Uterus (tissue), 4 donors: ENCODE results near the gene HTR1D. TPM values are rescaled to one million over a fixed set of nuclear protein-coding genes. Genes with fewer than 3 reads are reported as not detected.

Experiments used
- DNase-seq, 2 donors: peaks; one replicate each; pipeline ENCODE4 v3.0.0-alpha.2; 2019 to 2020
- H3K27ac ChIP-seq, 2 donors: fragments of 200-600 bp; sonication (generic); 1 replicate in 1 of 2; 2 replicates in 1 of 2; pipeline ENCODE4 v1.5.1; 2016 to 2018
- H3K27me3 ChIP-seq, 2 donors: fragments of 200-600 bp; sonication (generic); one replicate each; pipeline ENCODE4 v1.5.1; 2018 to 2019; ENCODE audit warnings: control low read depth in 1 of 2
- H3K36me3 ChIP-seq, 2 donors: fragments of 200-600 bp; sonication (generic); one replicate each; pipeline ENCODE4 v1.5.1; 2019; ENCODE audit warnings: control low read depth in 1 of 2
- H3K4me1 ChIP-seq, 2 donors: fragments of 200-600 bp; sonication (generic); one replicate each; pipeline ENCODE4 v1.5.1; 2018 to 2019; ENCODE audit warnings: control low read depth in 1 of 2
- H3K4me3 ChIP-seq, 2 donors: fragments of 200-600 bp; sonication (generic); 1 replicate in 1 of 2; 2 replicates in 1 of 2; pipeline ENCODE4 v1.5.1; 2018 to 2019; ENCODE audit warnings: mild to moderate bottlenecking in 1 of 2
- H3K9me3 ChIP-seq, 2 donors: fragments of 200-600 bp; sonication (generic); one replicate each; pipeline ENCODE4 v1.5.1; 2019; ENCODE audit warnings: control low read depth in 1 of 2
- POLR2A ChIP-seq, 2 donors: fragments of 450-650 bp; IDR thresholded peaks; one replicate each; pipeline ENCODE4 v1.6.1; 2016; ENCODE audit warnings: antibody characterized with exemption in 2 of 2, mild to moderate bottlenecking in 1 of 2, moderate library complexity in 1 of 2
- intact Hi-C: fragments of 100-400 bp; cut with DNase I; formaldehyde crosslinking; loops from one replicate; pipeline ENCODE4 v1.15.1; 2023; ENCODE audit warnings: low total_unique reads
- total RNA-seq, 4 donors: library from RNA; depleted of rRNA in 3 of 4; stranded (reverse); fragments of >200 nt in 3 of 4; gene quantifications; one replicate each; pipeline versions ENCODE4 v1.1.0 to v1.2.4, GENCODE V29; 2014 to 2023
- TF ChIP-seq, protein P1 (sequence below), 4 experiments: fragments of 200-600 bp in 2 of 4; fragments of 450-650 bp in 2 of 4; sonication (generic) in 2 of 4; IDR thresholded peaks; one replicate each; pipeline ENCODE4 v1.5.1; 2016 to 2019; ENCODE audit warnings: antibody characterized with exemption in 4 of 4, mild to moderate bottlenecking in 2 of 4, moderate library complexity in 1 of 4
- donor health status: DM: yes; HTN: yes; CAD: no.

Gene HTR1D
- total RNA-seq, 4 donors from 2014 or later = not detected

GRCh38 chr1:23188434-23188884 is 28.8 kb downstream of the HTR1D start:
- H3K27ac ChIP-seq = no peak overlapping the region
- H3K4me3 ChIP-seq = no peak overlapping the region
- H3K36me3 ChIP-seq = no peaks in the 10 kb centered on the region
- H3K27me3 ChIP-seq = no peaks in the 10 kb centered on the region
- TF ChIP-seq, protein P1, sequence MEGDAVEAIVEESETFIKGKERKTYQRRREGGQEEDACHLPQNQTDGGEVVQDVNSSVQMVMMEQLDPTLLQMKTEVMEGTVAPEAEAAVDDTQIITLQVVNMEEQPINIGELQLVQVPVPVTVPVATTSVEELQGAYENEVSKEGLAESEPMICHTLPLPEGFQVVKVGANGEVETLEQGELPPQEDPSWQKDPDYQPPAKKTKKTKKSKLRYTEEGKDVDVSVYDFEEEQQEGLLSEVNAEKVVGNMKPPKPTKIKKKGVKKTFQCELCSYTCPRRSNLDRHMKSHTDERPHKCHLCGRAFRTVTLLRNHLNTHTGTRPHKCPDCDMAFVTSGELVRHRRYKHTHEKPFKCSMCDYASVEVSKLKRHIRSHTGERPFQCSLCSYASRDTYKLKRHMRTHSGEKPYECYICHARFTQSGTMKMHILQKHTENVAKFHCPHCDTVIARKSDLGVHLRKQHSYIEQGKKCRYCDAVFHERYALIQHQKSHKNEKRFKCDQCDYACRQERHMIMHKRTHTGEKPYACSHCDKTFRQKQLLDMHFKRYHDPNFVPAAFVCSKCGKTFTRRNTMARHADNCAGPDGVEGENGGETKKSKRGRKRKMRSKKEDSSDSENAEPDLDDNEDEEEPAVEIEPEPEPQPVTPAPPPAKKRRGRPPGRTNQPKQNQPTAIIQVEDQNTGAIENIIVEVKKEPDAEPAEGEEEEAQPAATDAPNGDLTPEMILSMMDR (IDR thresholded peaks at IDR 0.05) = no peak
- no peak for TF ChIP-seq POLR2A (IDR thresholded peaks at IDR 0.05)
- intact Hi-C loops = no loop called here
- no peaks in the 10 kb centered on the region for H3K9me3 ChIP-seq
- DNase-seq = no peak
- no peaks in the 10 kb centered on the region for H3K4me1 ChIP-seq

- Histone ChIP-seq H3K4me1 (no peaks in the 10 kb centered on the region), H3K27me3 (no peaks in the 10 kb centered on the region), H3K4me3 (no peak overlapping the region), H3K36me3 (no peaks in the 10 kb centered on the region), H3K27ac (no peak overlapping the region), H3K9me3 (no peaks in the 10 kb centered on the region)
- DNase-seq = no peak
- TF ChIP-seq, protein P1 (IDR thresholded peaks at IDR 0.05) = no peak
- no peak for TF ChIP-seq POLR2A (IDR thresholded peaks at IDR 0.05)
- intact Hi-C loops = no loop called here
Observed at GRCh38 chr1:23187637-23188036, 29.7 kb downstream of the HTR1D start.

- no peaks in the 10 kb centered on the region for H3K36me3 ChIP-seq
- H3K4me3 ChIP-seq = no peak overlapping the region
- TF ChIP-seq POLR2A (IDR thresholded peaks at IDR 0.05) = no peak
- TF ChIP-seq, protein P1 (IDR thresholded peaks at IDR 0.05) = no peak
Observed at GRCh38 chr1:23185381-23185780, 31.9 kb downstream of the HTR1D start.

DNA sequence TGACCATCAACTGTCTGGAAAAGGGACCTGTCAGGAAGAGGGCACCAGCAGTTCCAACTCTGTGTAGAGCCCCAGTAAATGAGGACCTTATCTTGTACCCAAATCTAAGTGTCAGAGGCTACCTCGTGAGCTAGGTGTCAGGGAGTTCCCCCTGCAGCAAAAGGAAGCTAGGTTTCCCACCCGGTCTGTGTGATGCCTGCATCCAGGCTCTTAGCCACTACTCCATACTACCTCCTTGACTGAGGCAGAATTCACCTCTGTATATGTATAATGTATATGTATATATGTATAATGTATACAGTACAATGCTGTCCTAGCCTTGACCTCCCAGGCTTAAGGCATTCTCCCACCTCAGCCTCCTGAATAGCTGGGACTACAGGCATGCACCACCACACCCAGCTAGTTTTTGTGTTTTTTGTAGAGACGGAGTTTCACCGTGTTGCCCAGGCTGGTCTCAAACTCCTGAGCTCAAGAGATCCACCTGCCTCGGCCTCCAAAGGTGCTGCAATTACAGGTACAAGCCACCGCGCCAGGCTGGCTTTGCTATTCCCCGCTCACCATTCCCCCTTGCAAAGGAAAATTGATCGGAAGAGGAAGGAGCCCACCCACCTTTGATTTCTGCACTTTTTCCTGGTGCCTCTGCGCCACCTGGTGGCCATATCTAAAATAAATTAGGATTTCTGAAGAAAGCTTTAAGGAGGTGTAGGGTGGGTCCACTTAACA is 32.9 kb downstream of the HTR1D start:
- TF ChIP-seq, protein P1 (IDR thresholded peaks at IDR 0.05) = peak; percentile 83 to 92 (median 90)
- TF ChIP-seq POLR2A (IDR thresholded peaks at IDR 0.05) = no peak
- intact Hi-C loops = loop anchor here (2.0 kb wide), 1 partner anchor 86 kb away; no protein-coding TSS in a partner anchor
- peak in 1 of 2 donors; percentile 26 for DNase-seq

More at GRCh38 chr1:23185381-23185780, 31.9 kb downstream of the HTR1D start:
- Histone ChIP-seq H3K27ac (no peak overlapping the region), H3K27me3 (no peaks in the 10 kb centered on the region), H3K4me1 (no peaks in the 10 kb centered on the region), H3K9me3 (no peaks in the 10 kb centered on the region)
- no peak for DNase-seq
- intact Hi-C loops = loop anchor here (2.0 kb wide), 1 partner anchor 87 kb away; no protein-coding TSS in a partner anchor

DNA sequence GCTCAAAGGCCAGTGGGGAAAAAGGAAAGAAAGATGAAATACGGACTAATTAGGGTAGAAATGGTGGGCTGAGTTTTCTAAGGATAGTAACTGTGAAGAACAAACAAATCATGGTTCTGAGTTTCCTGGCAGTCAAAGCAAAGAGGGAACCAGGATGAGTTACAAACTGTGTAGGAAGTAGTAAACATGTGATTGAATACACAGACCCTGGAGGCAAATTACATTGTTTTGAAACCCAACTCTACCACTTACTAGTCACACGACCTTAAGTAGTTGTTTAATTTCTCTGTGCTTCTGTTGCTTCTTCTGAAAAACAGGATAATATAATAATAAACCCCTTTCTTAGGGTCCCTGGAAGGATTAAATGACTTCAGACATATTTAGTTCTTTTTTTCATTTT is 37.4 kb downstream of the HTR1D start:
- no peak for DNase-seq
- H3K9me3 ChIP-seq = no peaks in the 10 kb centered on the region
- no peaks in the 10 kb centered on the region for H3K4me1 ChIP-seq
- H3K27me3 ChIP-seq = no peaks in the 10 kb centered on the region
- TF ChIP-seq, protein P1 (IDR thresholded peaks at IDR 0.05) = no peak
- no peak for TF ChIP-seq POLR2A (IDR thresholded peaks at IDR 0.05)
- intact Hi-C loops = no loop called here
- H3K4me3 ChIP-seq = no peak overlapping the region
- H3K36me3 ChIP-seq = no peaks in the 10 kb centered on the region
- no peak overlapping the region for H3K27ac ChIP-seq

More for the DNA sequence above, 32.9 kb downstream of the HTR1D start:
- Histone ChIP-seq H3K27me3 (no peaks in the 10 kb centered on the region), H3K4me3 (peak overlapping the region; percentile 14 to 32), H3K4me1 (no peaks in the 10 kb centered on the region), H3K36me3 (no peaks in the 10 kb centered on the region), H3K27ac (peak overlapping the region in 1 of 2 donors; percentile 28), H3K9me3 (no peaks in the 10 kb centered on the region)
